Chondrocyte (in vitro differentiated cells): ENCODE measurements around the gene SRRM5. TPM values are rescaled to one million over a fixed set of nuclear protein-coding genes. Genes with fewer than 3 reads are reported as not detected.

Source experiments
- DNase-seq: peaks from one replicate; pipeline ENCODE4 v3.0.0; 2021; ENCODE audit warnings: mixed read lengths, low spot score
- H3K27ac Mint-ChIP-seq: one replicate; pipeline ENCODE4 v1.8.0; 2021; ENCODE audit warnings: mild to moderate bottlenecking, moderate library complexity, mixed read lengths; ENCODE audit not compliant: unreplicated experiment
- H3K27me3 Mint-ChIP-seq: 2 replicates; pipeline ENCODE4 v1.8.0; 2021; ENCODE audit warnings: low read depth, mixed read lengths
- H3K36me3 Mint-ChIP-seq: 2 replicates; pipeline ENCODE4 v1.8.0; 2021; ENCODE audit warnings: low read depth, mixed read lengths
- H3K4me1 Mint-ChIP-seq: 2 replicates; pipeline ENCODE4 v1.8.0; 2021; ENCODE audit warnings: low read depth, mild to moderate bottlenecking, mixed read lengths
- H3K4me3 Mint-ChIP-seq: one replicate; pipeline ENCODE4 v1.8.0; 2021; ENCODE audit warnings: mild to moderate bottlenecking, moderate library complexity, mixed read lengths; ENCODE audit not compliant: unreplicated experiment
- H3K9me3 Mint-ChIP-seq: 2 replicates; pipeline ENCODE4 v1.8.0; 2021; ENCODE audit warnings: low read depth, mixed read lengths
- CTCF ChIP-seq: fragments of 200-600 bp; sonication (generic); IDR thresholded peaks from 2 replicates; pipeline ENCODE4 v1.5.0; 2021; ENCODE audit warnings: antibody characterized with exemption, mild to moderate bottlenecking, moderate library complexity
- total RNA-seq: library from RNA; stranded (reverse); gene quantifications from 3 replicates; pipeline ENCODE4 v1.2.1, GENCODE V29; 2021

The SRRM5 gene
- total RNA-seq, 1 donor from 2014 or later = 0.12 TPM

GRCh38 chr19:43636121-43636683 lies 24.3 kb downstream of the SRRM5 start:
- H3K9me3 Mint-ChIP-seq = no peaks in the 10 kb centered on the region
- no peak overlapping the region for H3K27ac Mint-ChIP-seq
- peaks cover 12% of the 10 kb centered on the region for H3K27me3 Mint-ChIP-seq
- no peak overlapping the region for H3K4me3 Mint-ChIP-seq
- TF ChIP-seq CTCF = no peak
- DNase-seq = no peak
- H3K4me1 Mint-ChIP-seq = peaks cover 19% of the 10 kb centered on the region
- no peaks in the 10 kb centered on the region for H3K36me3 Mint-ChIP-seq

GRCh38 chr19:43638214-43638994 lies 26.5 kb downstream of the SRRM5 start:
- Mint-ChIP-seq H3K4me1 (peaks cover 22% of the 10 kb centered on the region), H3K27ac (no peak overlapping the region), H3K9me3 (no peaks in the 10 kb centered on the region), H3K4me3 (peak overlapping the region; percentile 74), H3K27me3 (peaks cover 15% of the 10 kb centered on the region), H3K36me3 (no peaks in the 10 kb centered on the region)
- no peak for TF ChIP-seq CTCF
- no peak for DNase-seq

GRCh38 chr19:43638995-43639518 lies 27.2 kb downstream of the SRRM5 start:
- H3K36me3 Mint-ChIP-seq = no peaks in the 10 kb centered on the region
- no peaks in the 10 kb centered on the region for H3K9me3 Mint-ChIP-seq
- peak overlapping the region; percentile 74 for H3K4me3 Mint-ChIP-seq
- peak overlapping the region; percentile 32 for H3K27ac Mint-ChIP-seq
- peaks cover 22% of the 10 kb centered on the region for H3K4me1 Mint-ChIP-seq
- no peak for TF ChIP-seq CTCF
- no peak for DNase-seq
- peaks cover 15% of the 10 kb centered on the region for H3K27me3 Mint-ChIP-seq

GRCh38 chr19:43639519-43640423 lies 27.9 kb downstream of the SRRM5 start, which contains the start of gene CADM4:
Gene CADM4 (minus strand): TSS chr19:43639850. CDS start chr19:43639790, 60 bp downstream.
- no peak for DNase-seq
- no peaks in the 10 kb centered on the region for H3K36me3 Mint-ChIP-seq
- no peak for TF ChIP-seq CTCF
- peaks cover 22% of the 10 kb centered on the region for H3K4me1 Mint-ChIP-seq
- peak within 1 kb of the TSS; percentile 32 for H3K27ac Mint-ChIP-seq
- peak within 1 kb of the TSS; percentile 74 for H3K4me3 Mint-ChIP-seq
- H3K27me3 Mint-ChIP-seq = peaks cover 15% of the 10 kb centered on the region
- no peaks in the 10 kb centered on the region for H3K9me3 Mint-ChIP-seq

GRCh38 chr19:43640424-43640757 lies 28.5 kb downstream of the SRRM5 start:
- Mint-ChIP-seq H3K4me3 (peak overlapping the region; percentile 69), H3K36me3 (no peaks in the 10 kb centered on the region), H3K27ac (no peak overlapping the region), H3K4me1 (peaks cover 16% of the 10 kb centered on the region), H3K9me3 (no peaks in the 10 kb centered on the region), H3K27me3 (peaks cover 15% of the 10 kb centered on the region)
- TF ChIP-seq CTCF = no peak
- no peak for DNase-seq
